A673 (cell line): ENCODE measurements around the gene SHISA3.

Experiments
- EZH2 ChIP-seq: fragments of 200-600 bp; sonication (generic); IDR thresholded peaks from 2 replicates; pipeline ENCODE4 v1.6.1; 2017; ENCODE audit warnings: borderline replicate concordance, low read depth, mild to moderate bottlenecking, mixed read lengths, antibody characterized with exemption, low read length; ENCODE audit not compliant: poor library complexity, severe bottlenecking
- TF ChIP-seq, protein P1 (sequence below): fragments of 300-800, 200-600 bp; sonication (generic); conservative IDR thresholded peaks from 2 replicates; pipeline ENCODE4 v1.5.1; 2017; ENCODE audit warnings: low read depth, mild to moderate bottlenecking, antibody characterized with exemption, low read length, moderate library complexity, mixed read lengths

DNA sequence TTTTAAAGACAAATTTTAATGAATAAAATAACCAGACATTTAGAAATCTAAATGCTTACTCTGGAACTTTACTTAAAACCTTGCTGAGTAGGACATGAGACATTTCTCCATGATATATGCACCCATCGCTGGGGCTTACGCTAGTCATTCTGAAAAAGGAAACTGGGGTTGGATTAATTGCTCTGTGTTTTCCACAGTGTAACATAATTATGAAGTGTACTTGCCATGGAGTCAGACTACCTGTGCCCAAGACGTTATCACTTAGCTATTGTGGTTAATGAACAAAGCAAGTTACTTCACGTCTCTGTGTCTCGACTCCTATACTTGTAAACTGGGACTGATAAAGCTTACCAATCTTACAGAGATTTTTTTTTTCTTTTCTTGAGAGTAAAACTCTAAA lies 47.8 kb downstream of the SHISA3 start:
- TF ChIP-seq, protein P1, sequence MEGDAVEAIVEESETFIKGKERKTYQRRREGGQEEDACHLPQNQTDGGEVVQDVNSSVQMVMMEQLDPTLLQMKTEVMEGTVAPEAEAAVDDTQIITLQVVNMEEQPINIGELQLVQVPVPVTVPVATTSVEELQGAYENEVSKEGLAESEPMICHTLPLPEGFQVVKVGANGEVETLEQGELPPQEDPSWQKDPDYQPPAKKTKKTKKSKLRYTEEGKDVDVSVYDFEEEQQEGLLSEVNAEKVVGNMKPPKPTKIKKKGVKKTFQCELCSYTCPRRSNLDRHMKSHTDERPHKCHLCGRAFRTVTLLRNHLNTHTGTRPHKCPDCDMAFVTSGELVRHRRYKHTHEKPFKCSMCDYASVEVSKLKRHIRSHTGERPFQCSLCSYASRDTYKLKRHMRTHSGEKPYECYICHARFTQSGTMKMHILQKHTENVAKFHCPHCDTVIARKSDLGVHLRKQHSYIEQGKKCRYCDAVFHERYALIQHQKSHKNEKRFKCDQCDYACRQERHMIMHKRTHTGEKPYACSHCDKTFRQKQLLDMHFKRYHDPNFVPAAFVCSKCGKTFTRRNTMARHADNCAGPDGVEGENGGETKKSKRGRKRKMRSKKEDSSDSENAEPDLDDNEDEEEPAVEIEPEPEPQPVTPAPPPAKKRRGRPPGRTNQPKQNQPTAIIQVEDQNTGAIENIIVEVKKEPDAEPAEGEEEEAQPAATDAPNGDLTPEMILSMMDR = no peak
- no peak for TF ChIP-seq EZH2
